Ovary (tissue), 9 donors: Measurements from ENCODE around the gene SYNDIG1. TPM values are rescaled to one million over a fixed set of nuclear protein-coding genes. Genes with fewer than 3 reads are reported as not detected.
A peak's percentile ranks its signal among the peaks of the same experiment; 100 is the strongest.

Source experiments
- DNase-seq, 5 donors: peaks; one replicate each; pipeline ENCODE4 v3.0.0-alpha.2; 2019 to 2020
- H3K27ac ChIP-seq, 2 donors: fragments of 200-600 bp; one replicate each; pipeline versions ENCODE4 v1.5.1 to v1.8.0; 2019 to 2022
- H3K27me3 ChIP-seq: fragments of 200-600 bp; one replicate; pipeline ENCODE4 v1.8.0; 2022
- H3K36me3 ChIP-seq: fragments of 200-600 bp; sonication (generic); one replicate; pipeline ENCODE4 v1.5.1; 2019
- H3K4me1 ChIP-seq: one replicate; pipeline ENCODE4 v1.8.1; 2013; ENCODE audit warnings: mild to moderate bottlenecking, moderate library complexity; ENCODE audit not compliant: insufficient read depth
- H3K4me3 ChIP-seq: fragments of 200-600 bp; sonication (generic); one replicate; pipeline ENCODE4 v1.5.1; 2017
- H3K9me3 ChIP-seq, 2 donors: fragments of 200-600 bp in 1 of 2; sonication (generic) in 1 of 2; one replicate each; pipeline versions ENCODE4 v1.5.1 to v1.8.1; 2013 to 2019; ENCODE audit warnings: mild to moderate bottlenecking in 1 of 2, moderate library complexity in 1 of 2
- EP300 ChIP-seq: sonication (generic); formaldehyde crosslinking; IDR thresholded peaks from one replicate; pipeline ENCODE4 v1.6.1; 2017; ENCODE audit warnings: antibody characterized with exemption
- POLR2A ChIP-seq: fragments of 450-650 bp; IDR thresholded peaks from one replicate; pipeline ENCODE4 v1.6.1; 2017; ENCODE audit warnings: antibody characterized with exemption, mild to moderate bottlenecking, moderate library complexity
- WGBS, 3 donors: extraction: QIAGEN DNeasy Blood & Tissue Kit in 1 of 3; methylation state at CpG; one replicate each; pipeline versions ENCODE4 v1.1.5 to v1.1.7; 2013 to 2017; 5-methylcytosine and 5-hydroxymethylcytosine counted together
- intact Hi-C, 4 donors: fragments of 100-400 bp; cut with DNase I; formaldehyde crosslinking; loops; one replicate each; pipeline versions ENCODE4 v1.11.0 to v1.15.1; 2022 to 2023
- polyA plus RNA-seq, 2 donors: library from polyadenylated mRNA; stranded (reverse); fragments of 200-250 nt in 1 of 2; fragments of 350-450 nt in 1 of 2; fragmentation: Illumina TruSeq in 1 of 2; extraction: RNeasy Lipid Tissue Mini Kit (QIAGEN cat#74804) in 1 of 2; gene quantifications; one replicate each; pipeline ENCODE4 v1.2.3, GENCODE V29; 2013 to 2014
- total RNA-seq, 7 donors: library from RNA; depleted of rRNA in 2 of 7; stranded (reverse); fragments of >200 nt in 2 of 7; fragmentation: NEBNext Ultra II Directional in 3 of 7; extraction: Animal tissue kit (Norgen Biotek cat#: 25700) in 3 of 7; gene quantifications; one replicate each; pipeline versions ENCODE4 v1.1.0 to v1.2.4, GENCODE V29; 2016 to 2023
- TF ChIP-seq, protein P1 (sequence below), 3 donors: fragments of 450-650 bp in 2 of 3; fragments of 200-600 bp in 1 of 3; IDR thresholded peaks; one replicate each; pipeline versions ENCODE4 v1.5.1 to v1.8.0; 2016 to 2022; ENCODE audit warnings: antibody characterized with exemption in 3 of 3, mild to moderate bottlenecking in 1 of 3
- donor health status: DM: no; HTN: no; CAD: no; lungs with moderate emphysema.
- donor health status: DM: no; HTN: no; CAD: no.
- donor health status: Bipolar disorder and iron deficiency.
- donor health status: DM: yes; HTN: yes; CAD: no.
- donor health status: DM: no; HTN: no; CAD: no.
- donor health status: DM: yes; HTN: yes; CAD: no.

The SYNDIG1 gene
- total and polyA plus RNA-seq, 9 donors, result 0.10 to 6.8 (median 1.1) TPM; not detected in 1

DNA sequence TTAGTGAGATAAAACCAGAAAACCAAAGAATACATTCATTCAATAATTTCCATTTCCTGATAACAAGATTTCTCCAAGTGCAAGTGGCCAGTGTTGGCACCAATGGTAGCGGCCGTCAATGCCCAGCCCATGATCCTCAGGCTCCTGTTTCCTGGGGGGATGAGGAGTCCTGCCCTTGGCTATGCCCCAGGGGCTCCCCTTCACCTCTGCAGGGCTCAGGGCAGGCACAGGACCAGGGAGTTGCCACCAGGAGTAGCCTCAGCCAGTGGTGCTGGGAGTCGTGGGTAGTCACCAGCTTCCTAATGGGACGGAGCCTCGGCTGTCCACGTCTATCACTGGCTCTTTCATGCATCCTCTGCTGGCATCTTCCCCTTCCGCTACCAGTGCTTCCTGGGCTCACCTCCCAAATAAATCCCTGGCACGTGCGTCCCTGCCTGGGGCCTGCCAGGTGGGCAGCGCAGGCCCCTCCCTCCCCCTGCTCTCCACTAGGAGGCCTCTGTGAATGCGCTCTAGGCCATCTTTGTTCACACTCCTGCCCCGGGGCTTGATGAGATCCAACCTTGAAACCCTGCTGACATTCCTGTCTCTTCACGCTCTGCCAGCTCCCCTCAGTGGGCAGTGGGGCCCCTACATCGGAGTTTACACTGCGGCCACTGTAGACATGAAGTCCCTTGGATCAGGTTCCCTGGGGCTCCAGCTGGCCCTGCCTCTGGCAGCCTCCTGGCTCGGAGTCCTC lies 215.7 kb downstream of the SYNDIG1 start:
- peaks cover 3% of the 10 kb centered on the region for H3K4me1 ChIP-seq
- 89 to 93% (median 91%) methylated on average over 16 of the region's 16 CpGs for WGBS, 3 donors
- H3K27ac ChIP-seq, result no peak overlapping the region
- H3K27me3 ChIP-seq, result no peaks in the 10 kb centered on the region
- peak in 1 of 5 donors; percentile 20 for DNase-seq
- H3K36me3 ChIP-seq, result no peaks in the 10 kb centered on the region
- H3K4me3 ChIP-seq, result no peak overlapping the region
- TF ChIP-seq, protein P1, sequence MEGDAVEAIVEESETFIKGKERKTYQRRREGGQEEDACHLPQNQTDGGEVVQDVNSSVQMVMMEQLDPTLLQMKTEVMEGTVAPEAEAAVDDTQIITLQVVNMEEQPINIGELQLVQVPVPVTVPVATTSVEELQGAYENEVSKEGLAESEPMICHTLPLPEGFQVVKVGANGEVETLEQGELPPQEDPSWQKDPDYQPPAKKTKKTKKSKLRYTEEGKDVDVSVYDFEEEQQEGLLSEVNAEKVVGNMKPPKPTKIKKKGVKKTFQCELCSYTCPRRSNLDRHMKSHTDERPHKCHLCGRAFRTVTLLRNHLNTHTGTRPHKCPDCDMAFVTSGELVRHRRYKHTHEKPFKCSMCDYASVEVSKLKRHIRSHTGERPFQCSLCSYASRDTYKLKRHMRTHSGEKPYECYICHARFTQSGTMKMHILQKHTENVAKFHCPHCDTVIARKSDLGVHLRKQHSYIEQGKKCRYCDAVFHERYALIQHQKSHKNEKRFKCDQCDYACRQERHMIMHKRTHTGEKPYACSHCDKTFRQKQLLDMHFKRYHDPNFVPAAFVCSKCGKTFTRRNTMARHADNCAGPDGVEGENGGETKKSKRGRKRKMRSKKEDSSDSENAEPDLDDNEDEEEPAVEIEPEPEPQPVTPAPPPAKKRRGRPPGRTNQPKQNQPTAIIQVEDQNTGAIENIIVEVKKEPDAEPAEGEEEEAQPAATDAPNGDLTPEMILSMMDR (IDR thresholded peaks at IDR 0.05), result no peak
- TF ChIP-seq EP300, result no peak
- no peak for TF ChIP-seq POLR2A
- H3K9me3 ChIP-seq, result no peaks in the 10 kb centered on the region
- intact Hi-C loops, result no loop called here

- peak in 1 of 5 donors; percentile 15 for DNase-seq
- TF ChIP-seq EP300 (no peak), POLR2A (no peak)
- TF ChIP-seq, protein P1 (IDR thresholded peaks at IDR 0.05), result no peak
- Histone ChIP-seq H3K9me3 (no peaks in the 10 kb centered on the region), H3K4me1 (peaks cover 3% of the 10 kb centered on the region), H3K27ac (no peak overlapping the region), H3K36me3 (no peaks in the 10 kb centered on the region), H3K4me3 (no peak overlapping the region), H3K27me3 (no peaks in the 10 kb centered on the region)
- intact Hi-C loops, result no loop called here
- 82 to 87% (median 86%) methylated on average over 5 of the region's 5 CpGs for WGBS, 3 donors
Observed at GRCh38 chr20:24685736-24686135, 216.3 kb downstream of the SYNDIG1 start.

- 81 to 84% (median 83%) methylated on average over 7 of the region's 7 CpGs for WGBS, 3 donors
- peaks cover 3% of the 10 kb centered on the region for H3K4me1 ChIP-seq
- intact Hi-C loops, result no loop called here
- H3K9me3 ChIP-seq, result no peaks in the 10 kb centered on the region
- DNase-seq, result peak in 1 of 5 donors; percentile 20
- no peak overlapping the region for H3K27ac ChIP-seq
- H3K4me3 ChIP-seq, result no peak overlapping the region
- TF ChIP-seq, protein P1 (IDR thresholded peaks at IDR 0.05), result no peak
- TF ChIP-seq EP300 (no peak), POLR2A (no peak)
- no peaks in the 10 kb centered on the region for H3K36me3 ChIP-seq
- no peaks in the 10 kb centered on the region for H3K27me3 ChIP-seq
Observed at GRCh38 chr20:24686156-24686555, 216.7 kb downstream of the SYNDIG1 start.

GRCh38 chr20:24690408-24690807 lies 221.0 kb downstream of the SYNDIG1 start:
- Histone ChIP-seq H3K27me3 (no peaks in the 10 kb centered on the region), H3K9me3 (no peaks in the 10 kb centered on the region), H3K27ac (no peak overlapping the region), H3K4me1 (peaks cover 7% of the 10 kb centered on the region), H3K4me3 (no peak overlapping the region), H3K36me3 (no peaks in the 10 kb centered on the region)
- intact Hi-C loops, result loop anchor here in 2 of 4 donors (10.0 kb wide), 2 partner anchors 54 to 56 kb away; no protein-coding TSS in a partner anchor
- WGBS, 3 donors, result 46 to 63% (median 52%) methylated on average over 1 of the region's 1 CpG
- no peak for DNase-seq
- no peak for TF ChIP-seq EP300
- no peak for TF ChIP-seq POLR2A
- TF ChIP-seq, protein P1 (IDR thresholded peaks at IDR 0.05), result no peak
